GM10266 (cell line): ENCODE measurements around the gene MAL.

Experiments
- DNase-seq: peaks from one replicate; pipeline ENCODE4 v3.0.0; 2012; ENCODE audit errors: extremely low spot score
- TF ChIP-seq, protein P1 (sequence below): IDR thresholded peaks from 2 replicates; pipeline ENCODE4 v1.5.1; 2012; ENCODE audit warnings: mild to moderate bottlenecking, low read depth; ENCODE audit not compliant: control insufficient read depth, insufficient read depth; ENCODE audit errors: missing control alignments

The MAL gene

GRCh38 chr2:95017071-95017501 is 8.4 kb upstream of the MAL start:
- DNase-seq: no peak
- TF ChIP-seq, protein P1, sequence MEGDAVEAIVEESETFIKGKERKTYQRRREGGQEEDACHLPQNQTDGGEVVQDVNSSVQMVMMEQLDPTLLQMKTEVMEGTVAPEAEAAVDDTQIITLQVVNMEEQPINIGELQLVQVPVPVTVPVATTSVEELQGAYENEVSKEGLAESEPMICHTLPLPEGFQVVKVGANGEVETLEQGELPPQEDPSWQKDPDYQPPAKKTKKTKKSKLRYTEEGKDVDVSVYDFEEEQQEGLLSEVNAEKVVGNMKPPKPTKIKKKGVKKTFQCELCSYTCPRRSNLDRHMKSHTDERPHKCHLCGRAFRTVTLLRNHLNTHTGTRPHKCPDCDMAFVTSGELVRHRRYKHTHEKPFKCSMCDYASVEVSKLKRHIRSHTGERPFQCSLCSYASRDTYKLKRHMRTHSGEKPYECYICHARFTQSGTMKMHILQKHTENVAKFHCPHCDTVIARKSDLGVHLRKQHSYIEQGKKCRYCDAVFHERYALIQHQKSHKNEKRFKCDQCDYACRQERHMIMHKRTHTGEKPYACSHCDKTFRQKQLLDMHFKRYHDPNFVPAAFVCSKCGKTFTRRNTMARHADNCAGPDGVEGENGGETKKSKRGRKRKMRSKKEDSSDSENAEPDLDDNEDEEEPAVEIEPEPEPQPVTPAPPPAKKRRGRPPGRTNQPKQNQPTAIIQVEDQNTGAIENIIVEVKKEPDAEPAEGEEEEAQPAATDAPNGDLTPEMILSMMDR: no peak

- TF ChIP-seq, protein P1: no peak
These were observed 7.7 kb upstream of the MAL start for GRCh38 chr2:95017836-95018235.

DNA sequence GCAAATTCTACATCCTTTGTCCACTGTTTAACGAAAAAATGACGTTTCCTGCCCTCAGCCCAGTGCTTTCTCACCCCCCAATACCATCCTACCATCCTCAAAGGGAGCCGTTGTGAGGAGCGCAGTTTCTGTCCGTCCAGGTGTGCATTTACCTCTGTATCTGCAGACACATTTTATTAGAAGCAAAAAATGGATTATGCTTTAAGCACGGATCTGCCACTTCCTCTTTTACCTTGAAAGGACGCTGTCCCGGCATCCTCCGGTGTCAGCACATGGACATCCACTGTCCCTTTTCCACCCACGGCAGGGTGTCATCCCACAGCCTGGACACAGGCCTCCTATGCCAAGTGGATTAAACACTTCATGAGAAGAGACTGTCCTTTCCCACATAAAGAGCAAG is 7.2 kb upstream of the MAL start:
- TF ChIP-seq, protein P1: no peak
- no peak for DNase-seq

More at GRCh38 chr2:95017836-95018235, 7.7 kb upstream of the MAL start:
- no peak for DNase-seq

GRCh38 chr2:95018861-95019550 is 6.5 kb upstream of the MAL start:
- TF ChIP-seq, protein P1: no peak
- no peak for DNase-seq

GRCh38 chr2:95019572-95019971 is 5.9 kb upstream of the MAL start:
- TF ChIP-seq, protein P1: no peak
- no peak for DNase-seq

GRCh38 chr2:95020275-95021022 is 5.1 kb upstream of the MAL start:
- DNase-seq: no peak
- TF ChIP-seq, protein P1: no peak

DNA sequence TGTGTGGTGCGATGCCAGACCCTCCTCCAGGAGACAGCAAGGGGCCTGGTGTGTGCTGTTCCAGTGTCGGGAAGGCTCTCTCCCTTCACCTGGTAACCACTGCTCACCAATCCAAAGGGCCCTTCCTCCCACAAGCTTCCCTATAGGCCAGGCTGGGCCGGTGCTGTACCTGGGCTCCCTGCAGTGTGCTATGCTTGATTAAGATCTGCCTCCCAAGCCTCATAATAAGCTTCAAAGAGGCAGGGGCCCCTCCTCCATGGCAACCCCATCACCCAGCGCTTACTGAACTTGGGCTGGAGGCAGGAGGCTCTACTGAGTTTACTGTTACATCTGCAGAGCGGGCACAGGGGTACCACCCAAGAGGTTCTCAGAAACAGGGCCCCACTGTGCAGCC is 4.5 kb upstream of the MAL start:
- TF ChIP-seq, protein P1: no peak
- DNase-seq: no peak
